Esophagus (tissue), 2 donors: ENCODE results near the gene PILRA. TPM values are rescaled to one million over a fixed set of nuclear protein-coding genes. Genes with fewer than 3 reads are reported as not detected.

Source experiments
- H3K27ac ChIP-seq, 2 donors: one replicate each; pipeline ENCODE4 v1.5.1; 2013; ENCODE audit warnings: low read depth in 2 of 2, mild to moderate bottlenecking in 2 of 2, inconsistent platforms in 1 of 2, low read length in 1 of 2, moderate library complexity in 1 of 2
- H3K27me3 ChIP-seq, 2 donors: one replicate each; pipeline ENCODE4 v1.6.1; 2013; ENCODE audit warnings: low read length in 2 of 2, control low read depth in 1 of 2, mild to moderate bottlenecking in 1 of 2; ENCODE audit not compliant: insufficient read depth in 2 of 2, control insufficient read depth in 1 of 2
- H3K36me3 ChIP-seq, 2 donors: one replicate each; pipeline ENCODE4 v1.6.1; 2013; ENCODE audit warnings: low read length in 1 of 2; ENCODE audit not compliant: control insufficient read depth in 2 of 2, insufficient read depth in 2 of 2
- H3K4me1 ChIP-seq, 2 donors: one replicate each; pipeline ENCODE4 v1.6.1; 2013; ENCODE audit warnings: low read length in 1 of 2; ENCODE audit not compliant: control insufficient read depth in 2 of 2, insufficient read depth in 2 of 2
- H3K4me3 ChIP-seq, 2 donors: one replicate each; pipeline ENCODE4 v1.5.1; 2013; ENCODE audit warnings: low read length in 2 of 2, mild to moderate bottlenecking in 2 of 2, low read depth in 1 of 2, moderate library complexity in 1 of 2
- H3K9me3 ChIP-seq, 2 donors: one replicate each; pipeline ENCODE4 v1.6.1; 2013; ENCODE audit warnings: mild to moderate bottlenecking in 2 of 2, low read depth in 1 of 2, low read length in 1 of 2, moderate library complexity in 1 of 2; ENCODE audit not compliant: control insufficient read depth in 2 of 2, insufficient read depth in 1 of 2
- WGBS, 2 donors: extraction: QIAGEN DNeasy Blood & Tissue Kit; methylation state at CpG; one replicate each; pipeline ENCODE4 v1.1.7; 2013; 5-methylcytosine and 5-hydroxymethylcytosine counted together
- polyA plus RNA-seq, 2 donors: library from polyadenylated mRNA; stranded (reverse); fragments of 200-250 nt; gene quantifications; one replicate each; pipeline ENCODE4 v1.2.3, GENCODE V29; 2013
- donor health status: healthy with polysubstance abuse.
- donor health status: Bipolar disorder and iron deficiency.

Gene PILRA
- polyA plus RNA-seq, 2 donors: 0.85 to 1.7 TPM

GRCh38 chr7:100366411-100367250 lies 6.7 kb upstream of the PILRA start:
- Histone ChIP-seq H3K27ac (no peak overlapping the region), H3K27me3 (no peaks in the 10 kb centered on the region), H3K4me1 (peaks cover 0 to 4% of the 10 kb centered on the region in 2 donors), H3K4me3 (no peak overlapping the region), H3K9me3 (no peaks in the 10 kb centered on the region), H3K36me3 (peaks cover 5 to 7% of the 10 kb centered on the region in 2 donors)
- WGBS, 2 donors: 81% methylated on average over 16 of the region's 16 CpGs

- no peak overlapping the region for H3K4me3 ChIP-seq
- peaks cover 0 to 7% of the 10 kb centered on the region in 2 donors for H3K36me3 ChIP-seq
- peaks cover 0 to 4% of the 10 kb centered on the region in 2 donors for H3K4me1 ChIP-seq
- H3K27me3 ChIP-seq: no peaks in the 10 kb centered on the region
- WGBS, 2 donors: 95 to 98% methylated on average over 8 of the region's 8 CpGs
- no peaks in the 10 kb centered on the region for H3K9me3 ChIP-seq
- H3K27ac ChIP-seq: no peak overlapping the region
Measured at GRCh38 chr7:100367251-100367620, 6.1 kb upstream of the PILRA start.

- H3K27ac ChIP-seq: no peak overlapping the region
- H3K4me1 ChIP-seq: peaks cover 0 to 4% of the 10 kb centered on the region in 2 donors
- no peaks in the 10 kb centered on the region for H3K27me3 ChIP-seq
- H3K36me3 ChIP-seq: peaks cover 0 to 7% of the 10 kb centered on the region in 2 donors
- no peaks in the 10 kb centered on the region for H3K9me3 ChIP-seq
- H3K4me3 ChIP-seq: no peak overlapping the region
- WGBS, 2 donors: 85 to 88% methylated on average over 12 of the region's 12 CpGs
Measured at GRCh38 chr7:100367676-100368613, 5.3 kb upstream of the PILRA start.

GRCh38 chr7:100369105-100369504 lies 4.2 kb upstream of the PILRA start:
- H3K4me1 ChIP-seq: peaks cover 0 to 4% of the 10 kb centered on the region in 2 donors
- no peak overlapping the region for H3K27ac ChIP-seq
- WGBS, 2 donors: 60 to 68% methylated on average over 6 of the region's 6 CpGs

GRCh38 chr7:100370303-100370702 lies 3.0 kb upstream of the PILRA start:
- no peaks in the 10 kb centered on the region for H3K27me3 ChIP-seq
- 29 to 42% methylated on average over 4 of the region's 4 CpGs for WGBS, 2 donors
- H3K9me3 ChIP-seq: no peaks in the 10 kb centered on the region
- H3K27ac ChIP-seq: no peak overlapping the region
- H3K4me3 ChIP-seq: no peak overlapping the region
- peaks cover 0 to 7% of the 10 kb centered on the region in 2 donors for H3K36me3 ChIP-seq
- peaks cover 0 to 4% of the 10 kb centered on the region in 2 donors for H3K4me1 ChIP-seq

More at GRCh38 chr7:100369105-100369504, 4.2 kb upstream of the PILRA start:
- Histone ChIP-seq H3K27me3 (no peaks in the 10 kb centered on the region), H3K36me3 (peaks cover 0 to 7% of the 10 kb centered on the region in 2 donors), H3K9me3 (no peaks in the 10 kb centered on the region), H3K4me3 (no peak overlapping the region)

GRCh38 chr7:100370746-100371145 lies 2.5 kb upstream of the PILRA start:
- Histone ChIP-seq H3K9me3 (no peaks in the 10 kb centered on the region), H3K4me3 (no peak overlapping the region), H3K4me1 (peaks cover 0 to 4% of the 10 kb centered on the region in 2 donors), H3K36me3 (peaks cover 0 to 7% of the 10 kb centered on the region in 2 donors), H3K27ac (no peak overlapping the region), H3K27me3 (no peaks in the 10 kb centered on the region)
- 74 to 85% methylated on average over 6 of the region's 6 CpGs for WGBS, 2 donors

- H3K36me3 ChIP-seq: peaks cover 0 to 7% of the 10 kb centered on the region in 2 donors
- no peak overlapping the region for H3K4me3 ChIP-seq
- H3K9me3 ChIP-seq: no peaks in the 10 kb centered on the region
- whole genome bisulfite sequencing, 2 donors: 64 to 70% methylated on average over 7 of the region's 7 CpGs
- no peak overlapping the region for H3K27ac ChIP-seq
- H3K27me3 ChIP-seq: no peaks in the 10 kb centered on the region
- H3K4me1 ChIP-seq: no peaks in the 10 kb centered on the region
Measured at GRCh38 chr7:100371561-100372171, 1.6 kb upstream of the PILRA start.

- Histone ChIP-seq H3K27ac (no peak overlapping the region), H3K9me3 (no peaks in the 10 kb centered on the region), H3K27me3 (no peaks in the 10 kb centered on the region), H3K4me3 (no peak overlapping the region), H3K36me3 (peaks cover 0 to 4% of the 10 kb centered on the region in 2 donors), H3K4me1 (no peaks in the 10 kb centered on the region)
- 46 to 49% methylated on average over 8 of the region's 8 CpGs for WGBS, 2 donors
Measured at GRCh38 chr7:100372256-100372655, 1.0 kb upstream of the PILRA start.

- H3K27ac ChIP-seq: no peak overlapping the region
- peaks cover 0 to under 1% of the 10 kb centered on the region in 2 donors for H3K36me3 ChIP-seq
- no peaks in the 10 kb centered on the region for H3K9me3 ChIP-seq
- WGBS, 2 donors: 56 to 60% methylated on average over 6 of the region's 6 CpGs
- no peaks in the 10 kb centered on the region for H3K27me3 ChIP-seq
- H3K4me1 ChIP-seq: no peaks in the 10 kb centered on the region
- no peak overlapping the region for H3K4me3 ChIP-seq
Measured at GRCh38 chr7:100372694-100373093, 593 bp upstream of the PILRA start.
